HCT116 (cell line): ENCODE measurements around the gene LRCH3.

Experiments used
- CEBPB ChIP-seq: IDR thresholded peaks from 2 replicates; pipeline ENCODE4 v1.6.1; 2012; ENCODE audit warnings: low read depth
- EZH2phosphoT487 ChIP-seq: fragments of 200-600 bp; IDR thresholded peaks from 2 replicates; pipeline ENCODE4 v1.6.1; 2018; ENCODE audit warnings: antibody characterized with exemption, borderline replicate concordance
- FOSL1 ChIP-seq: IDR thresholded peaks from 2 replicates; pipeline ENCODE4 v1.6.1; 2012; ENCODE audit warnings: low read depth
- JUND ChIP-seq: IDR thresholded peaks from 2 replicates; pipeline ENCODE4 v1.6.1; 2012
- POLR2A ChIP-seq: IDR thresholded peaks from 2 replicates; pipeline ENCODE4 v1.7.0; 2011; ENCODE audit warnings: borderline replicate concordance; ENCODE audit not compliant: insufficient read depth, insufficient read length; ENCODE audit errors: extremely low read depth
- POLR2AphosphoS5 ChIP-seq: IDR thresholded peaks from 2 replicates; pipeline ENCODE4 v1.6.1; 2011; ENCODE audit warnings: mild to moderate bottlenecking, low read depth, low read length, moderate library complexity
- SRF ChIP-seq: IDR thresholded peaks from 2 replicates; pipeline ENCODE4 v1.6.1; 2012; ENCODE audit warnings: low read depth
- TCF7L2 ChIP-seq: IDR thresholded peaks from 2 replicates; pipeline ENCODE4 v1.7.0; 2011; ENCODE audit warnings: borderline replicate concordance, inconsistent platforms; ENCODE audit not compliant: insufficient read depth, insufficient read length; ENCODE audit errors: extremely low read depth
- ZFX ChIP-seq: fragments of 450-650 bp; IDR thresholded peaks from 2 replicates; pipeline ENCODE4 v1.6.1; 2017
- ZNF274 ChIP-seq: fragments of 200-500 bp; sonication (Bioruptor generic); IDR thresholded peaks from 2 replicates; pipeline ENCODE4 v1.6.1; 2014; ENCODE audit warnings: mild to moderate bottlenecking, low read depth, low read length, inconsistent platforms
- TF ChIP-seq, protein P1 (sequence below), 3 experiments: fragments of 200-600 bp in 1 of 3; sonication (generic) in 1 of 3; IDR thresholded peaks in 2 of 3; conservative IDR thresholded peaks in 1 of 3; 2 replicates each; pipeline ENCODE4 v1.5.1; 2012 to 2017; ENCODE audit warnings: low read depth in 2 of 3, low read length in 2 of 3, antibody characterized with exemption in 1 of 3, borderline replicate concordance in 1 of 3, control low read depth in 1 of 3, mild to moderate bottlenecking in 1 of 3, mixed read lengths in 1 of 3, mixed run types in 1 of 3, moderate library complexity in 1 of 3; ENCODE audit not compliant: insufficient read depth in 1 of 3
- TF ChIP-seq, protein P2 (sequence below): IDR thresholded peaks from 2 replicates; pipeline ENCODE4 v1.6.1; 2012

DNA sequence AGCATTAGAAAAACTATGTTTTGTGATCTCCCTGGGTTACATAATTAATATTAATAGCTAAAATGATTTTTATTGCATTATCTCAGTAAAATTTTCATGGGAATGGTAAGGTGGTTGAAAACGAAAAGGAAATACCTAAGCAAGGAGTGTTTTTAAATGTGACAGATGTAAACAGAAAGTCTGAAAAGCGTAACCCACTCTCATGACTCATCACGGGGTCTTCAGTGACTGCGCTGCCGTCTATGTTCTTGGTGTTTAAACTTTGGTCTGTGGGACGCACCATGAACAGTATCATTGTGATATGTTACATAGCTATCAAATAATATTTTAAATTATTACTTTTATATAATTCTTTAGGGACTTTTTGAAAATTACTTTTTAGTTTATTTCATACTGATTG is 19.8 kb downstream of the LRCH3 start:
- no peak for TF ChIP-seq ZFX
- TF ChIP-seq, protein P1, sequence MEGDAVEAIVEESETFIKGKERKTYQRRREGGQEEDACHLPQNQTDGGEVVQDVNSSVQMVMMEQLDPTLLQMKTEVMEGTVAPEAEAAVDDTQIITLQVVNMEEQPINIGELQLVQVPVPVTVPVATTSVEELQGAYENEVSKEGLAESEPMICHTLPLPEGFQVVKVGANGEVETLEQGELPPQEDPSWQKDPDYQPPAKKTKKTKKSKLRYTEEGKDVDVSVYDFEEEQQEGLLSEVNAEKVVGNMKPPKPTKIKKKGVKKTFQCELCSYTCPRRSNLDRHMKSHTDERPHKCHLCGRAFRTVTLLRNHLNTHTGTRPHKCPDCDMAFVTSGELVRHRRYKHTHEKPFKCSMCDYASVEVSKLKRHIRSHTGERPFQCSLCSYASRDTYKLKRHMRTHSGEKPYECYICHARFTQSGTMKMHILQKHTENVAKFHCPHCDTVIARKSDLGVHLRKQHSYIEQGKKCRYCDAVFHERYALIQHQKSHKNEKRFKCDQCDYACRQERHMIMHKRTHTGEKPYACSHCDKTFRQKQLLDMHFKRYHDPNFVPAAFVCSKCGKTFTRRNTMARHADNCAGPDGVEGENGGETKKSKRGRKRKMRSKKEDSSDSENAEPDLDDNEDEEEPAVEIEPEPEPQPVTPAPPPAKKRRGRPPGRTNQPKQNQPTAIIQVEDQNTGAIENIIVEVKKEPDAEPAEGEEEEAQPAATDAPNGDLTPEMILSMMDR (IDR thresholded peaks at IDR 0.05 in 2 of 3, conservative IDR thresholded peaks at IDR 0.05 in 1 of 3; ENCODE audit: borderline replicate concordance in 1 of 3, insufficient read depth in 1 of 3, low read depth in 2 of 3, low read length in 2 of 3): no peak
- no peak for TF ChIP-seq EZH2phosphoT487
- TF ChIP-seq FOSL1: no peak
- no peak for TF ChIP-seq POLR2AphosphoS5
- no peak for TF ChIP-seq SRF
- TF ChIP-seq, protein P2, sequence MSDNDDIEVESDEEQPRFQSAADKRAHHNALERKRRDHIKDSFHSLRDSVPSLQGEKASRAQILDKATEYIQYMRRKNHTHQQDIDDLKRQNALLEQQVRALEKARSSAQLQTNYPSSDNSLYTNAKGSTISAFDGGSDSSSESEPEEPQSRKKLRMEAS: no peak
- no peak for TF ChIP-seq TCF7L2
- TF ChIP-seq CEBPB: no peak
- TF ChIP-seq ZNF274: no peak
- no peak for TF ChIP-seq JUND
- no peak for TF ChIP-seq POLR2A
